A673 (cell line): Measurements from ENCODE around the gene CHIC2. TPM values are rescaled to one million over a fixed set of nuclear protein-coding genes. Genes with fewer than 3 reads are reported as not detected.

ENCODE experiments used
- BruUV-seq: library from RNA; stranded (reverse); fragments of 400-500 nt; replicated peaks from 2 replicates; lab custom pipeline; 2021; lab: Mats Ljungman, UMichigan
- CTCF ChIA-PET: fragments of 300-600 bp; sonication (Branson Sonifier 250); formaldehyde crosslinking; loops from one replicate; lab custom pipeline; 2022; ENCODE audit warnings: antibody characterized with exemption; lab: Charles Lee
- POLR2A ChIA-PET: fragments of 300-600 bp; sonication (Branson Sonifier 250); formaldehyde crosslinking; loops from one replicate; lab custom pipeline; 2022; ENCODE audit warnings: antibody characterized with exemption; ENCODE audit not compliant: low non-redundant PET; lab: Charles Lee
- DNase-seq: peaks from one replicate; pipeline ENCODE4 v3.0.0-alpha.2; 2015; ENCODE audit warnings: low spot score
- H3K27ac ChIP-seq: fragments of 200-600 bp; sonication (generic); 2 replicates; pipeline ENCODE4 v1.5.1; 2016; ENCODE audit warnings: mixed run types, low read depth, mild to moderate bottlenecking, mixed read lengths, antibody characterized with exemption, low read length; ENCODE audit not compliant: poor library complexity, severe bottlenecking
- H3K27me3 ChIP-seq: fragments of 200-600 bp; sonication (generic); replicated peaks from 2 replicates; pipeline ENCODE4 v1.6.1; 2017; ENCODE audit warnings: mixed run types, low read depth, mild to moderate bottlenecking, mixed read lengths, antibody characterized with exemption, low read length; ENCODE audit not compliant: insufficient read depth, poor library complexity
- H3K36me3 ChIP-seq: fragments of 200-600 bp; sonication (generic); 2 replicates; pipeline ENCODE4 v1.6.1; 2016; ENCODE audit warnings: mixed run types, mild to moderate bottlenecking, mixed read lengths, antibody characterized with exemption, low read length; ENCODE audit not compliant: insufficient read depth, poor library complexity, severe bottlenecking
- H3K4me1 ChIP-seq: fragments of 200-600 bp; sonication (generic); 2 replicates; pipeline ENCODE4 v1.6.1; 2017; ENCODE audit warnings: mixed run types, mild to moderate bottlenecking, mixed read lengths, antibody characterized with exemption, low read length; ENCODE audit not compliant: insufficient read depth, poor library complexity, severe bottlenecking
- H3K4me3 ChIP-seq: fragments of 200-600 bp; sonication (generic); 2 replicates; pipeline ENCODE4 v1.5.1; 2016; ENCODE audit warnings: low read depth, mixed run types, mild to moderate bottlenecking, mixed read lengths, low read length; ENCODE audit not compliant: poor library complexity, severe bottlenecking
- H3K9me3 ChIP-seq: fragments of 200-600 bp; sonication (generic); 2 replicates; pipeline ENCODE4 v1.6.1; 2016; ENCODE audit warnings: mixed run types, low read depth, mild to moderate bottlenecking, mixed read lengths, antibody characterized with exemption, low read length; ENCODE audit not compliant: poor library complexity, severe bottlenecking
- CTCF ChIP-seq: fragments of 300-800, 200-600 bp; sonication (generic); conservative IDR thresholded peaks from 2 replicates; pipeline ENCODE4 v1.5.1; 2017; ENCODE audit warnings: low read depth, mild to moderate bottlenecking, antibody characterized with exemption, low read length, moderate library complexity, mixed read lengths
- EZH2 ChIP-seq: fragments of 200-600 bp; sonication (generic); IDR thresholded peaks from 2 replicates; pipeline ENCODE4 v1.6.1; 2017; ENCODE audit warnings: borderline replicate concordance, low read depth, mild to moderate bottlenecking, mixed read lengths, antibody characterized with exemption, low read length; ENCODE audit not compliant: poor library complexity, severe bottlenecking
- intact Hi-C: fragments of 100-400 bp; cut with micrococcal nuclease; formaldehyde crosslinking; loops from one replicate; pipeline ENCODE4 v1.10.0; 2022; ENCODE audit not compliant: unreplicated experiment
- total RNA-seq: library from RNA; stranded (reverse); gene quantifications from 2 replicates; pipeline ENCODE4 v1.2.3, GENCODE V29; 2021

CHIC2 gene
- total RNA-seq, 1 experiment from 2014 or later = 8.1 TPM

- peaks cover 6% of the 10 kb centered on the region for H3K27me3 ChIP-seq
- CTCF ChIA-PET = no interaction called here
- no peaks in the 10 kb centered on the region for H3K4me1 ChIP-seq
- no peaks in the 10 kb centered on the region for H3K36me3 ChIP-seq
- no peaks in the 10 kb centered on the region for H3K9me3 ChIP-seq
- BruUV-seq = no TSS peak
- H3K27ac ChIP-seq = no peak overlapping the region
- POLR2A ChIA-PET = no interaction called here
- peak; percentile 38 for DNase-seq
- no peak overlapping the region for H3K4me3 ChIP-seq
- TF ChIP-seq CTCF (no peak), EZH2 (no peak)
- intact Hi-C loops = no loop called here
These were observed 17.8 kb upstream of the CHIC2 start for GRCh38 chr4:54082168-54082567.

- H3K9me3 ChIP-seq = no peaks in the 10 kb centered on the region
- no peaks in the 10 kb centered on the region for H3K4me1 ChIP-seq
- TF ChIP-seq CTCF = no peak
- no peak for TF ChIP-seq EZH2
- intact Hi-C loops = no loop called here
- no peak for DNase-seq
- BruUV-seq = no TSS peak
- no peak overlapping the region for H3K4me3 ChIP-seq
- H3K27me3 ChIP-seq = peaks cover 6% of the 10 kb centered on the region
- CTCF ChIA-PET = no interaction called here
- H3K27ac ChIP-seq = no peak overlapping the region
- no peaks in the 10 kb centered on the region for H3K36me3 ChIP-seq
- POLR2A ChIA-PET = no interaction called here
These were observed 13.4 kb upstream of the CHIC2 start for GRCh38 chr4:54077812-54078211.

GRCh38 chr4:54076673-54077072 lies 12.3 kb upstream of the CHIC2 start:
- Histone ChIP-seq H3K9me3 (no peaks in the 10 kb centered on the region), H3K4me1 (no peaks in the 10 kb centered on the region), H3K4me3 (no peak overlapping the region), H3K36me3 (no peaks in the 10 kb centered on the region), H3K27me3 (peaks cover 6% of the 10 kb centered on the region), H3K27ac (no peak overlapping the region)
- intact Hi-C loops = no loop called here
- ChIA-PET POLR2A (no interaction called here), CTCF (no interaction called here)
- no peak for DNase-seq
- BruUV-seq = no TSS peak
- no peak for TF ChIP-seq EZH2
- no peak for TF ChIP-seq CTCF
